ENCODE data around the gene SH3BGR. TPM values are rescaled to one million over a fixed set of nuclear protein-coding genes. Genes with fewer than 3 reads are reported as not detected.
A peak's percentile ranks its signal among the peaks of the same experiment; 100 is the strongest.

Gene SH3BGR
- polyA plus RNA-seq, 1 donor from 2014 or later: 1.5 TPM

DNA sequence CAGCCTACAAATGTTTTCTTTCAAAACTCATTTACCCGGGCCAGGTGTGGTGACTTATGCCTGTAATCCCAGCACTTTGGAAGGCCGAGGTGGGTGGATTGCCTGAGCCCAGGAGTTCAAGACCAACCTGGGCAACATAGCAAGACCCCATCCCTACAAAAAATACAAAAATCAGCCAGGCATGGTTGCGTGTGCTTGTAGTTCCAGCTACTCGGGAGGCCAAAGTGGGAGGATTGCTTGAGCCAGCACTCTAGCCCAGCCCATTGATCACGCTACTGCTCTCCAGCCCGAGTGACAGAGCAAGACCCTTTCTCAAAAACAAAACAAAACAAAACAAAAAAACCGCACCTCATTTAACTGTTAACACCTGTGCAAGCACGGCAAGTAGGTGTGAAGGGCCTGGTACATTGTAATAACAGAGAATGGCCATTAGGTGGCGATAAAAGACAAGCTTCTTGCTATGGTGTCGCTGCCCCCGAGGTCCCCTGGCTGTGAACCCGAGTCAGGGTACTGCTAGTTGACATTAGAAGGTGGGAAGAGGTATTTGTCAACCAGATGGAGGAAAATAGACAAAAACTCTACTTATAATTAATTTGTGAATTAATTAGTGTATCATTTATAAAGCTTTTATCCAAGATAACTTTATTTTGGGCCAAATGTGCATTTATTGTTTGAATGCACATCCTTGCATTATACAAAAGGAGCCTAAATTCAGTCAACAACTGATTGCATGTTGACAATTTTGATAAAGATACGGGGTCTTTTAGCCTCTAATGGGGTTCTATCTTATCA lies 66.5 kb downstream of the SH3BGR start:
- Mint-ChIP-seq H3K9me3 (no peaks in the 10 kb centered on the region), H3K4me1 (peaks cover 0 to 3% (median 0%) of the 10 kb centered on the region in 3 donors), H3K4me3 (no peak overlapping the region), H3K27ac (no peak overlapping the region), H3K36me3 (peaks cover 3% of the 10 kb centered on the region), H3K27me3 (peaks cover 8% of the 10 kb centered on the region)

DNA sequence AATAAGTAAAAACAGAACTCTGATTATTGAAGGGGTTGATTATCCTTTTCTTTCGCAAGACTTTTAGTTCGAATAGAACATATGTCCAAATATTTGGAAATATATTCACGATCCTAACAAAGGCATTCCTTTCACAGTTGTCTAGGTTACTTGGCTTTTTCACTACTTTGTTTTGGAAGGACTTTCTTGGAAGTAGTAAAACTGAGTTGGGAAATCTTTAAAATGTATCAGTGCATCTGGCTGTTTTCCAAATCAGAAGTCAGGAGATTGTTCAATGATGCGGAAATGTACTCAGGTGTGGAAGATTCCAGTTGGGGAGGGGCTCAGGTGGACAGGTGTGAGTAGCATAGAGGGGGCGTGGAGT lies 67.1 kb downstream of the SH3BGR start:
- Mint-ChIP-seq H3K4me3 (no peak overlapping the region), H3K4me1 (peaks cover 0 to 3% (median 0%) of the 10 kb centered on the region in 3 donors), H3K9me3 (no peaks in the 10 kb centered on the region), H3K27me3 (peaks cover 9% of the 10 kb centered on the region), H3K27ac (no peak overlapping the region), H3K36me3 (peaks cover 3% of the 10 kb centered on the region)

DNA sequence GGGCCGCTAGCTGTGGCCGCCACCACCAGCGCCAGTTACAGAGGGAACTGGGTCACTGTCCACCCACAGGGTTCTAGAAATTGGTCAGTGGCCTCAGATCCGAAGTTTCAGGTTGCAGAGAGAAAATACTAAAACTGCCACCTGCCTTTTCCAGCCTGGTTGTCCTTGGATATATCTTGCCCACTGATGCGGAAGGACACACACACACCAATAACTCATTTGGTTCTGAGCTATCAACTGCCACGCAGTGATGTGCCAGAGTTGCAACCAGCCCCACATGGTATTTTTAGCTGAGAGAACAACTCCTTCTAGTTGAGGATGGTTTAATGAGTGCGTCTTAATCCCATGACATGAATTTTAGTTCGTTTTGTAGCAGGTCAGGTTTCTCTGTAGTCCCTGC lies 68.1 kb downstream of the SH3BGR start:
- Mint-ChIP-seq H3K36me3 (peaks cover 3% of the 10 kb centered on the region), H3K27me3 (peaks cover 9% of the 10 kb centered on the region), H3K9me3 (no peaks in the 10 kb centered on the region), H3K4me3 (no peak overlapping the region), H3K4me1 (peaks cover 0 to 3% (median 0%) of the 10 kb centered on the region in 3 donors), H3K27ac (no peak overlapping the region)

DNA sequence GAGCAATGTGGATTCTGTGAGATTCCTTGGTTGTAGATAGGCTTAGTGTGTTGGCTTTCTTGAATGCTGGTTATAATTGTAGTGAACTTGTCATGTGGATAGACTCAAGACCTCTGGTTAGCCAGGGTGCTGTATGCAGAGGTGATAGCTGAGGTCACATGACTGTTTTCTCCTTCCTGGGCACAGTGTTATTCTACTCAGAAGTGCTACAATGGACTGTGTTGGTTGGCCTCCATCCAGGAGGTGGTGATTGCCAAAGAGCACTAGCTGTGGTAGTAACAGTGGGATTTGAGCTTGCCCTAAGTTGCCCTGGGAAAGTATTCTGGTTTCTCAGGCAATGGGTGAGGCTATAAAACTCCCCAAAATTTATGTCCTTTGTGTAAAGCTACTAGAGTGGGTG lies 71.6 kb downstream of the SH3BGR start:
- peaks cover 3% of the 10 kb centered on the region for H3K36me3 Mint-ChIP-seq
- peaks cover 10% of the 10 kb centered on the region for H3K27me3 Mint-ChIP-seq
- H3K4me3 Mint-ChIP-seq: no peak overlapping the region
- H3K4me1 Mint-ChIP-seq: peaks cover 0 to 3% (median under 1%) of the 10 kb centered on the region in 3 donors
- no peak overlapping the region for H3K27ac Mint-ChIP-seq
- no peaks in the 10 kb centered on the region for H3K9me3 Mint-ChIP-seq

DNA sequence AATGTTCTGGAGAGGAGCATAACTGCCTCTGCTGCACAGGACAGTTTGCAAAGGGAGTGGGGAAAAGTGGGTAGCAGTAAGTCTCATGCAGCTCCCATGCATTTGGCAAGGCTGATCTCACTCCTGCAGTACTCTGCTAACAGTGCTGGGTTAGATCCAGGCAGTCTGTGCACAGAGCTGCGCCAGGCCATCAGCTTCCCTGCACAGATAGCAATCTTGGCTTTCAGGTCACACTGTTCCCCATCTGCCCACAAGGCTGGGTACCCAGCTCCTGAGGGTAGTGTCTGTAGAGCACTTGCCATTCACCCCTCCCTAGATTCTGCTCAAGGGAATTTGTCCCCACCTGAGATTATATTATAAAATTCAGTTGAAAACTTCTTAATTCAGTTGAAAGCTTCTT lies 72.1 kb downstream of the SH3BGR start:
- H3K4me3 Mint-ChIP-seq: no peak overlapping the region
- H3K4me1 Mint-ChIP-seq: peaks cover 0 to 3% (median 0%) of the 10 kb centered on the region in 3 donors
- H3K9me3 Mint-ChIP-seq: no peaks in the 10 kb centered on the region
- H3K27me3 Mint-ChIP-seq: peaks cover 10% of the 10 kb centered on the region
- H3K27ac Mint-ChIP-seq: no peak overlapping the region
- peaks cover 3% of the 10 kb centered on the region for H3K36me3 Mint-ChIP-seq

DNA sequence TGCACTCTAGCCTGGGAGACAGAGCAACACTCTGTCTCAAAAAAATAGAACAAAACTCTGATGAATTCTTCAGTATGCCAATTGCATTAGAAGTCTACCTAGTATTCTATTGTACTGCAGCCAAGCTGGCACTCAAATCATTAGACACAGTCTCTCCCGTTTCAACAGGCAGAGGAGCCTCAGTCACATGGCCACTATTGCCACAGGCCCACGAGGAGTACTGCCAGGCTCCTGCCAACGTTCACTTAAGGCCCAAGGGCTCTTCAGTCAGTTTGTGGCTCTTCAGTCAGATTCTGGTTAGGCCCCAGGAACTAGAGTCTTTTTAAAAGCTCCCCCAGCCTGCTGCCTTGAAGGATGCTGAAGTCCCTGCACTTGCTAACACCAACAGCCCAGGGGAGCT lies 73.4 kb downstream of the SH3BGR start:
- H3K36me3 Mint-ChIP-seq: peaks cover 3% of the 10 kb centered on the region
- no peak overlapping the region for H3K27ac Mint-ChIP-seq
- peaks cover 9% of the 10 kb centered on the region for H3K27me3 Mint-ChIP-seq
- H3K9me3 Mint-ChIP-seq: no peaks in the 10 kb centered on the region
- no peak overlapping the region for H3K4me3 Mint-ChIP-seq
- peaks cover 0 to 3% (median 0%) of the 10 kb centered on the region in 3 donors for H3K4me1 Mint-ChIP-seq

DNA sequence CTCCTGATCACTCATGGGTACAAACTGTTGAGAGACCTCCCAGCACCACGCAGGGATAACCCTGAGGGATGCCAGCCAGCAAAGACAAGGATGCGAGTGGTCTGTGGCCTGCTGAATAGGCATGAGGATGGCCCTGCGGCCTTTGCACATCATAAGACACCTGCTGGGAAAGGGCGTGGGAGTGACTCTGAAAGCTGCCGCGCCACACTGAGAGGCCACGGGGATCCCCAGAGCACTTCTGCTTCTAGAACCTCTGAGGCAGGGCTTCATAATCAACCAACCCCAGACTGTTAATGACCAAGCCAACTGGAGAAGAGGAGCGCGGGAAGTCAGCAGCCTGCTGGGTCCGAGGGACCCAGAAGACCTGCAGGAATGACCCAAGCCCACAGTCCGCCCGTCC lies 73.8 kb downstream of the SH3BGR start:
- Mint-ChIP-seq H3K36me3 (peaks cover 3% of the 10 kb centered on the region), H3K4me3 (no peak overlapping the region), H3K9me3 (no peaks in the 10 kb centered on the region), H3K27me3 (peaks cover 9% of the 10 kb centered on the region), H3K27ac (no peak overlapping the region), H3K4me1 (peaks cover 0 to 3% (median 0%) of the 10 kb centered on the region in 3 donors)

DNA sequence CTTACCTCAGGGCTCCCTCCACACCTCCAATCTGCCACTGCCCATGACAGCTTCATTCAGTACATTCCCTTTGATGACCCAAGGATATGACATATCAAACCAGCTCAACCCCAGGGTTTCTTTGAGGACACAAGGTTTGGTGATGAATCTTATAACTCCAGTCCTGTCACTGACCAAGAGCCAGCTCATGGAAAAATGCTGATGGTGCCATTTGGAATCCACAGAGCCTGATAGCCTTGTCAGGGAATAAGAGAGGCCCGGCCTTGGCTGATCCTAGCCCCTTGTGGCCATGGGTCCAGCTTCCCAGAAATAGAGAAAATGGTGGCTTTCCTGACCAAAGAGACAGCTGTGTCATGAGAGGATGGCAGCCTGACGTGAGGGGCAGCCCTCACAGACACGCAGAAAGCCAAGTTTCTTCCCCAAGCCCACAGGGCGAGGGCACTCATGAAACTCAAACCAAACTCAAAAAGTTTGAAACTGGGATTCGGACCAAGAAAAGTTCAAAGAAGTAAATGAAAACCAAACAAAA lies 75.4 kb downstream of the SH3BGR start:
- Mint-ChIP-seq H3K27ac (no peak overlapping the region), H3K36me3 (no peaks in the 10 kb centered on the region), H3K4me3 (peak overlapping the region in 1 of 4 donors; percentile 65), H3K9me3 (no peaks in the 10 kb centered on the region), H3K27me3 (peaks cover 9% of the 10 kb centered on the region), H3K4me1 (peaks cover 0 to 3% (median 0%) of the 10 kb centered on the region in 3 donors)

DNA sequence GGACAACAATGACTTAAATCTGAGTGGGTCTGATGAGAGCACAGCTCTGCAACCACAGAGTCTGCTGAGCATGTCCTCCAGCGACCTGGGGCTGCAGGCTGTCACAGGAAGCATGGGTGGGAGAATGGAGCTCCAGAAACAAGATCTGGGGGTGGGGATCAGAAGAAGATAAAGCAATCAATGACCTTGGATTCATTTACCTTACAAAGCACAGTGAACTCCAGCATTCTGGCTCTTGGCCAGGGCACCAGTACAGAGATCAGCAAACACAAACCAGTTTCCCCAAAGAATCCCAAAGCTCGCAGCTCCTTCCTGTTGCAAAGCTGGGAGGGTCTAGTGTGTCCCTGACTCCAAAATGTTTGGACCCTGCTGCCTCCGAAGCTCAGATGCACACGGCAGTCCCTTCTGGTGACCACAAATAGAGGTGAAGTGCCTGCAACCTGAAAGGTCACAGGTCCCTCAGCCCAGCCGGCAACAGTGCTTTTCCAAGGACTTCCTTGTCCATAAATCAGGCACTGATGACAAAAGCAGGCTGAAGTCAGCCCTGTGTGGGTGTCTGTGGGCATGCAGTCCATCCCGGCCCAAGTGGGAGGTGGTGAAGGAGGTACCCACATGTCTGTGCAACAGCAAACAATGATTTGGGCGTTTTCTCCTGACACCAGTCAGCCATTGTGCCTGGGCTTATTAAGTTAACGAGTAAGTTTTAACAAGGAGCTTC lies 76.1 kb downstream of the SH3BGR start:
- Mint-ChIP-seq H3K4me3 (no peak overlapping the region), H3K36me3 (peaks cover under 1% of the 10 kb centered on the region), H3K27me3 (peaks cover 9% of the 10 kb centered on the region), H3K9me3 (no peaks in the 10 kb centered on the region), H3K4me1 (peaks cover 0 to 3% (median 0%) of the 10 kb centered on the region in 3 donors), H3K27ac (no peak overlapping the region)

DNA sequence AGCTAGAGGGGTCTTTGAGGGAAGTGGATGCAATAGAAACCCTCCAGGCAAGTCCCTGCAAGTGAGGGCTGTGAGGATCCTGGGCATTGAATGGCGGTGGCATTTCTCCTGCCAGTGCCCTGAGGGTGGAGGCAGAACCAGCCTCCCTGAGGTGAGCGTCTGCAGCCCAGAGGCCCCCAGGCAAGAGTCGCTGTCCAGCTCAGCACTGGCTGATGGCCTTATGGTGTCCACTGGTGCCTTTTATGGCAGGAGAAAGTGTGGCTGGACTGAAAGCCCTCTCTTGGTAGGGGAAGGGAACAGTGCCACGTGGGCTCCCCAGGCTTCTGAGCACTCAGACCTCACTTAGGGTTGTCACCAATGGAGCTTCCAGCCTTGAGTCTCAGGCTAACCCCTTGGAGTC lies 77.3 kb downstream of the SH3BGR start:
- Mint-ChIP-seq H3K9me3 (no peaks in the 10 kb centered on the region), H3K36me3 (peaks cover 1% of the 10 kb centered on the region)

DNA sequence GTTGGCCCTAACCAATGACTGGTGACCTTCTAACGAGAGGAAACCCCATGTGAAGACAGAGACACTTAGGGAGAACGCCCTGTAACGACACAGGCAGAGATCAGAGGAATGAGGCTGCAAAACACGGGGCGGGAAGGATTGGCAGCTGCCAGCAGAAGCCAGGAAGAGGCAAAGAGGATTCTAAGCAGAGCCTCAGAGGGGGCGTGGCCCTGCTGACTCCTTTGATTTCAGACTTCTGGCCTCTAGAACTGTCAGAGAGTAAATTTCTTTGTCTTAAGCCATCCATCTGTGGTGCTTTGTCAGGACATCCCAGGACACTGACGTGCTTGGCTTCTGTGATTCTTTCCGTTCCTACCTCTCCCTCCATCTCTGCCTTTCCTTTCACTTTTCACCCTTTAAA lies 79.3 kb downstream of the SH3BGR start:
- Mint-ChIP-seq H3K36me3 (peaks cover 1% of the 10 kb centered on the region), H3K9me3 (no peaks in the 10 kb centered on the region), H3K27ac (no peak overlapping the region), H3K4me3 (no peak overlapping the region), H3K4me1 (peaks cover 0 to 3% (median 0%) of the 10 kb centered on the region in 3 donors), H3K27me3 (peaks cover 4% of the 10 kb centered on the region)

More for the DNA sequence above, 77.3 kb downstream of the SH3BGR start:
- peaks cover 0 to 3% (median 0%) of the 10 kb centered on the region in 3 donors for H3K4me1 Mint-ChIP-seq
- peaks cover 8% of the 10 kb centered on the region for H3K27me3 Mint-ChIP-seq
- H3K27ac Mint-ChIP-seq: no peak overlapping the region
- H3K4me3 Mint-ChIP-seq: no peak overlapping the region

DNA sequence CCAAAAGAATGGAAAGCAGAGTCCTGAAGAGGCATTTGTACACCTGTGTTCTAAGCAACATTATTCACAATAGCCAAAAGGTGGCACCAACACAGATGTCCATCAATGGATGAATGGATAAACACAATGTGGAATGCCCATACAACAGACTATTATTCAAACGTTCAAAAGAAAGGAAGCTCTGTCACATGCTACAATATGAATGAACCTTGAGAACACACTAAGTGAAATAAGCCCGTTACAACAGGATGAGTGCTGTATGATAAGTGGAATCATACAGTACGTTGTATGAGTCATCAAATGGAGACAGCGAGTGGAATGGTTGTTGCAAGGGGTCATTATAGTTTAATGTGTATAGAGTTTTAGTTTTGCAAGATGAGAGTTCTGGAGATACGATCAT lies 80.1 kb downstream of the SH3BGR start:
- no peak overlapping the region for H3K27ac Mint-ChIP-seq
- peaks cover 0 to 3% (median 0%) of the 10 kb centered on the region in 3 donors for H3K4me1 Mint-ChIP-seq
- no peak overlapping the region for H3K4me3 Mint-ChIP-seq
- peaks cover 4% of the 10 kb centered on the region for H3K27me3 Mint-ChIP-seq
- no peaks in the 10 kb centered on the region for H3K9me3 Mint-ChIP-seq
- peaks cover 1% of the 10 kb centered on the region for H3K36me3 Mint-ChIP-seq

DNA sequence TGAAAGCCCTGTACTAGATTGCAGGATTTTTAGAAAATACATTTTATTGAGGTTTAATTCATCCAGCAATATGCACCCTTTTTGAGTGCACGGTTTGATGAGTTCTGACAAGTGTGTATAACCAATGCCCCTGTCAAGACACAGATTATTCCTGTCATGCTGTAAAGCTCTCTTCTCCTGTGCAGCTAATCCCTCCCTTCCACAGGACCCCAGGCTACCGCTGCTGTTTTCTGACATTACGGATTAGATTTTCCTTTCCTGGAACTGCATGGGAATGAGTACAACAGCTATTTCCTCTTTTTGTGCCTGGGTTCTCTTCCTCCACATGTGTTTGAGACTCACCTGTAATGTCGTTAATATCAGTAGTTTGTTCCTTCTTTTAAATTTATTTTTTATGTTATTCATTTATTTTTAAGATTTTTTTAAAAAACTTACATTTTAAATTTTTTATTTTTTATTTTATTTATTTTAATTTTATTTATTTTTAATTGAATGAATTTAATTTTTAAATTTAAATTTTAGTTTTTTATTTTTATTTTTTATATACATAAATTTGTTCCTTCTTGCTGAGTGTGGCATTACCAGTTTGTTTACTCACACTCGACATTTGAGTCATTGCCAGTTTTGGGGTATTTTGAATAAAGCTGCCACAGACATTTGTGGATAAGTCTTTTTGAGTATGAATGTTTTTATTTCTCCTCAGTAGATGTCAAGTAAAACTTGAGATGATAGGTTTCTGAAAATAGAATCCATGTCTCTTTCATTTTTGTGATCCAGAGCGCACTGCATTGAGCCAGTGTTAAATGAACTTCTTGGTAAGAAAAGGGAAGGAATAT lies 82.0 kb downstream of the SH3BGR start:
- peaks cover 2% of the 10 kb centered on the region for H3K36me3 Mint-ChIP-seq
- H3K4me3 Mint-ChIP-seq: no peak overlapping the region
- no peaks in the 10 kb centered on the region for H3K27me3 Mint-ChIP-seq
- H3K27ac Mint-ChIP-seq: no peak overlapping the region
- no peaks in the 10 kb centered on the region for H3K4me1 Mint-ChIP-seq
- H3K9me3 Mint-ChIP-seq: peaks cover 0 to 2% (median 0%) of the 10 kb centered on the region in 3 donors

DNA sequence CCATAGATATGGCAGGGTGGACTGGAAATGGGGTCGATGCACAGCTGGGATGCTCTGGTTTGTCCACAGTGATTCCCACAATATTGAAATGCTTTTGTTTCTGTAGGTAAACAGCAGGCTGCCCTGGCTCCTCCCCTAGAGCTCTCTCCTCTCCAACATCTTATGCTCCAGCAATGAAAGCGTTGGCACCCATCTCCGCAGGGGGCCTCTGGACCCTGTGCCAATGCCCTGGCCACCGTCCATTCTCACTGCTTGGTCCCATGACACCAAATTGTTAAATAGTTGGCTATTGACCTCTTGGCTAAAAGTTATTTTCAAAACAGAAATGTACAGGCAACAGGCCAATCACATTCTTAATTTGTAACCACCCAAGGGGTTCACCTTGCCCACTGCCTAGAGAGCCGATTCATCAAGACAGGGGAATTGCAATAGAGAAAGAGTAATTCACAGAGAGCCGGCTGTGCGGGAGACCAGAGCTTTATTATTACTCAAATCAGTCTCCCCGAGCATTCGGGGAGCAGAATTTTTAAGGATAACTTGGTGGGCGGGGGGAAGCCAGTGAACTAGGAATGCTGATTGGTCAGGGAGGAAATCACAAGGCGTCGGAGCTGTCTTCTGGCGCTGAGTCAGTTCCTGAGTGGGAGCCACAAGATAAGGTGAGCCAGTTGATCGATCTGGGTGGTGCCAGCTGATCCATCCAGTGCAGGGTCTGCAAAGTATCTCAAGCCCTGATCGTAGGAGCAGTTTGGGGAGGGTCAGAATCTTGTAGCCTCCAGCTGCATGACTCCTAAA lies 84.1 kb downstream of the SH3BGR start:
- H3K9me3 Mint-ChIP-seq: peaks cover 0 to 2% (median 2%) of the 10 kb centered on the region in 3 donors
- no peaks in the 10 kb centered on the region for H3K27me3 Mint-ChIP-seq
- no peak overlapping the region for H3K4me3 Mint-ChIP-seq
- H3K27ac Mint-ChIP-seq: no peak overlapping the region
- no peaks in the 10 kb centered on the region for H3K4me1 Mint-ChIP-seq
- peaks cover 4% of the 10 kb centered on the region for H3K36me3 Mint-ChIP-seq
